Astrocyte of the spinal cord (primary cell): ENCODE measurements around the gene BABAM2.

Experiments used
- DNase-seq: peaks from one replicate; pipeline ENCODE4 v3.0.0; 2011; ENCODE audit warnings: low read depth, low spot score
- H3K4me3 ChIP-seq: 2 replicates; pipeline ENCODE4 v1.5.1; 2011; ENCODE audit warnings: low read depth, mild to moderate bottlenecking, low read length, moderate library complexity
- CTCF ChIP-seq: IDR thresholded peaks from 2 replicates; pipeline ENCODE4 v1.5.1; 2012; ENCODE audit warnings: low read depth, mild to moderate bottlenecking, low read length, inconsistent platforms
- in situ Hi-C: cut with HindIII; loops from 2 replicates; pipeline ENCODE4 v1.10.0; 2017; ENCODE audit warnings: low sequenced_read_pairs

Gene BABAM2

GRCh38 chr2:27890146-27890923 is at the start of gene BABAM2, which contains the start of gene RBKS:
TSS of gene BABAM2 (plus strand) at chr2:27890729. CDS start at chr2:27894557, 3,828 bp downstream.
TSS of gene RBKS (minus strand) at chr2:27890387. CDS start at chr2:27890345, 42 bp downstream.
- TF ChIP-seq CTCF = no peak
- DNase-seq = peak; percentile 80
- in situ Hi-C loops = no loop called here

GRCh38 chr2:27842894-27843293 is 47.6 kb upstream of the BABAM2 start:
- TF ChIP-seq CTCF = no peak
- in situ Hi-C loops = no loop called here
- no peak overlapping the region for H3K4me3 ChIP-seq
- no peak for DNase-seq

More at GRCh38 chr2:27890146-27890923, at the start of gene BABAM2, which contains the start of gene RBKS:
- H3K4me3 ChIP-seq = peak within 1 kb of the TSS; percentile 83

GRCh38 chr2:27843992-27844391 is 46.5 kb upstream of the BABAM2 start:
- TF ChIP-seq CTCF = no peak
- no peak for DNase-seq
- in situ Hi-C loops = no loop called here
- H3K4me3 ChIP-seq = no peak overlapping the region

GRCh38 chr2:27844821-27845255 is 45.7 kb upstream of the BABAM2 start:
- in situ Hi-C loops = no loop called here
- TF ChIP-seq CTCF = no peak
- H3K4me3 ChIP-seq = no peak overlapping the region
- no peak for DNase-seq

GRCh38 chr2:27847333-27847732 is 43.2 kb upstream of the BABAM2 start:
- TF ChIP-seq CTCF = no peak
- H3K4me3 ChIP-seq = no peak overlapping the region
- in situ Hi-C loops = no loop called here
- DNase-seq = no peak

- no peak for DNase-seq
- TF ChIP-seq CTCF = no peak
- H3K4me3 ChIP-seq = no peak overlapping the region
- in situ Hi-C loops = no loop called here
These were observed 40.8 kb upstream of the BABAM2 start for GRCh38 chr2:27849558-27850205.
